H1 (cell line): ENCODE measurements around the gene MYO9B. TPM values are rescaled to one million over a fixed set of nuclear protein-coding genes. Genes with fewer than 3 reads are reported as not detected.

Experiments
- CBX5 ChIP-seq: fragments of 300-800, 300-1000 bp; sonication (generic); IDR thresholded peaks from 2 replicates; pipeline ENCODE4 v1.7.1; 2016; ENCODE audit warnings: antibody characterized with exemption, low read length, low read depth
- EZH2 ChIP-seq: fragments of 200-600 bp; sonication (generic); IDR thresholded peaks from 2 replicates; pipeline ENCODE4 v1.7.1; 2012; ENCODE audit warnings: low read depth, mild to moderate bottlenecking, moderate library complexity, low read length, inconsistent platforms; ENCODE audit not compliant: severe bottlenecking
- JUND ChIP-seq: IDR thresholded peaks from 2 replicates; pipeline ENCODE4 v1.6.1; 2011; ENCODE audit warnings: mild to moderate bottlenecking, improper control_type of control experiment, low read length
- POLR2AphosphoS5 ChIP-seq: IDR thresholded peaks from 2 replicates; pipeline ENCODE4 v1.6.1; 2011; ENCODE audit warnings: low read depth, low read length
- polyA plus RNA-seq, 7 experiments: library from polyadenylated mRNA; depleted of rRNA in 3 of 7; stranded (reverse) in 5 of 7; unstranded in 2 of 7; fragments of >200 nt in 5 of 7; fragments of 200-250 nt in 2 of 7; gene quantifications; 1 replicate in 5 of 7; 2 replicates in 1 of 7; 4 replicates in 1 of 7; pipeline versions ENCODE4 v1.2.1 to v1.2.3, GENCODE V29; 2011 to 2013; ENCODE audit warnings: missing spikeins in 2 of 7, mixed read lengths in 2 of 7
- total RNA-seq: library from RNA; stranded (reverse); fragmentation: NEBNext Ultra II Directional; extraction: Animal tissue kit (Norgen Biotek cat#: 25700); gene quantifications from 2 replicates; pipeline ENCODE4 v1.2.1, GENCODE V29; 2021
- TF ChIP-seq, protein P1 (sequence below): IDR thresholded peaks from 2 replicates; pipeline ENCODE4 v1.6.1; 2011; ENCODE audit warnings: low read depth, mild to moderate bottlenecking, low read length; ENCODE audit not compliant: insufficient read depth

MYO9B gene
- total and polyA plus RNA-seq, 2 of the 8 experiments (the other 6 are each of a cell fraction or from before 2014, with no cell fraction given): 27.6 to 77.1 TPM

DNA sequence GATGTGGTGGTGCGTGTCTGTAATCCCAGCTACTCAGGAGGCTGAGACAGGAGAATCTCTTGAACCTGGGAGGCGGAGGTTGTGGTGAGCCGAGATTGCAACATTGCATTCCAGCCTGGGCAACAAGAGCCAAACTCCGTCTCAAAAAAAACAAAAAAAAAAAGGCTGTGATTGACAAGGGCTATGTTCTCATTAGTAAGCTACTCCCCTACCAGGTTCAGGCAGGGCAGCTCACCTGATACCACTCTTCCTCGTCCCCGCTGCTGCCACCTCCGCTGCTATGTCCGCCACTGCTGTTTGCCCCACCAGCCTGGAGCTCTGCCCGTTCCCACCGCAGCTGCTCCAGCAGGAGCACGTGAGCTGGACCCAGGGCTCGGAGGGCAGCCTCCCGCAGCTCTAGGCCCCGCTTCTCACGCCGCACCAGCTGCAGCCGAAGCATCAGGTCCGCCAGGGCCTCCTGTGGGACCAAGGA lies 179.6 kb downstream of the MYO9B start (continued):
- TF ChIP-seq EZH2 (no peak), JUND (no peak), POLR2AphosphoS5 (no peak), CBX5 (no peak)
- TF ChIP-seq, protein P1, sequence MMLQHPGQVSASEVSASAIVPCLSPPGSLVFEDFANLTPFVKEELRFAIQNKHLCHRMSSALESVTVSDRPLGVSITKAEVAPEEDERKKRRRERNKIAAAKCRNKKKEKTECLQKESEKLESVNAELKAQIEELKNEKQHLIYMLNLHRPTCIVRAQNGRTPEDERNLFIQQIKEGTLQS: no peak
